MCF 10A (cell line): ENCODE measurements around the gene NOL4. TPM values are rescaled to one million over a fixed set of nuclear protein-coding genes. Genes with fewer than 3 reads are reported as not detected.
"Not testable (repeated sequence)": the region's sequence is repeated elsewhere in the genome, so short reads cannot be mapped to it uniquely, and the experiment has no call there.

Experiments
- BruUV-seq: library from RNA; stranded (reverse); fragments of 400-500 nt; replicated peaks from 2 replicates; lab custom pipeline; 2021; lab: Mats Ljungman, UMichigan
- CTCF ChIA-PET: fragments of 300-600 bp; sonication (Branson Sonifier 250); formaldehyde crosslinking; extraction: SDS; loops from one replicate; lab custom pipeline; 2021; ENCODE audit warnings: antibody characterized with exemption, inconsistent platforms; lab: Yijun Ruan, JAX
- POLR2A ChIA-PET: fragments of 300-600, 350-650 bp; sonication (Branson Sonifier 250); formaldehyde crosslinking; extraction: SDS; loops from one replicate; lab custom pipeline; 2020; ENCODE audit warnings: antibody characterized with exemption, inconsistent platforms; lab: Yijun Ruan, JAX
- DNase-seq: peaks from one replicate; pipeline ENCODE4 v3.0.0-alpha.2; 2018; ENCODE audit not compliant: unreplicated experiment
- H3K27ac Mint-ChIP-seq: one replicate; pipeline ENCODE4 v1.8.0; 2022; ENCODE audit warnings: mild to moderate bottlenecking, low read depth, mixed read lengths; ENCODE audit not compliant: unreplicated experiment
- H3K27me3 Mint-ChIP-seq: one replicate; pipeline ENCODE4 v1.8.0; 2022; ENCODE audit warnings: mixed read lengths; ENCODE audit not compliant: insufficient read depth, unreplicated experiment
- H3K36me3 Mint-ChIP-seq: one replicate; pipeline ENCODE4 v1.8.0; 2022; ENCODE audit warnings: mild to moderate bottlenecking, moderate library complexity, mixed read lengths; ENCODE audit not compliant: insufficient read depth, unreplicated experiment
- H3K4me1 Mint-ChIP-seq: one replicate; pipeline ENCODE4 v1.8.0; 2022; ENCODE audit warnings: mixed read lengths; ENCODE audit not compliant: insufficient read depth, unreplicated experiment
- H3K4me3 Mint-ChIP-seq: one replicate; pipeline ENCODE4 v1.8.0; 2022; ENCODE audit warnings: mild to moderate bottlenecking, moderate library complexity, mixed read lengths; ENCODE audit not compliant: unreplicated experiment
- H3K9me3 Mint-ChIP-seq: one replicate; pipeline ENCODE4 v1.8.0; 2022; ENCODE audit warnings: mixed read lengths; ENCODE audit not compliant: unreplicated experiment
- CTCF ChIP-seq: fragments of 200-600 bp; IDR thresholded peaks from one replicate; pipeline ENCODE4 v1.8.0; 2022; ENCODE audit warnings: antibody characterized with exemption, mild to moderate bottlenecking; ENCODE audit not compliant: unreplicated experiment
- intact Hi-C: fragments of 100-400 bp; cut with micrococcal nuclease; formaldehyde crosslinking; loops from 2 replicates; pipeline ENCODE4 v1.14.1; 2022
- total RNA-seq: library from RNA; stranded (reverse); gene quantifications from 2 replicates; pipeline ENCODE4 v1.2.3, GENCODE V29; 2022

Gene NOL4
- total RNA-seq, 1 experiment from 2014 or later: not detected

- CTCF ChIA-PET: interaction anchor here (0.6 kb wide), 1 partner anchor 228 kb away, joined by 3 read pairs; no protein-coding TSS in a partner anchor
- POLR2A ChIA-PET: no interaction called here
- BruUV-seq: no TSS peak
- no peak for DNase-seq
- Mint-ChIP-seq H3K36me3 (no peaks in the 10 kb centered on the region), H3K27me3 (no peaks in the 10 kb centered on the region), H3K4me1 (no peaks in the 10 kb centered on the region), H3K27ac (no peak overlapping the region), H3K9me3 (peaks cover 32% of the 10 kb centered on the region), H3K4me3 (no peak overlapping the region)
- no peak for TF ChIP-seq CTCF
- intact Hi-C loops: no loop called here
Measured at GRCh38 chr18:34251919-34252318, 27.2 kb upstream of the NOL4 start.

GRCh38 chr18:34248727-34249126, 24.0 kb upstream of the NOL4 start:
- intact Hi-C loops: no loop called here
- ChIA-PET CTCF (interaction anchor here (0.6 kb wide), 1 partner anchor 482 kb away, joined by 3 read pairs; no protein-coding TSS in a partner anchor), POLR2A (no interaction called here)
- no peaks in the 10 kb centered on the region for H3K27me3 Mint-ChIP-seq
- H3K27ac Mint-ChIP-seq: no peak overlapping the region
- DNase-seq: no peak
- no peak overlapping the region for H3K4me3 Mint-ChIP-seq
- BruUV-seq: no TSS peak
- peaks cover 55% of the 10 kb centered on the region for H3K9me3 Mint-ChIP-seq
- TF ChIP-seq CTCF: no peak
- H3K36me3 Mint-ChIP-seq: no peaks in the 10 kb centered on the region
- no peaks in the 10 kb centered on the region for H3K4me1 Mint-ChIP-seq

GRCh38 chr18:34242739-34243138, 18.0 kb upstream of the NOL4 start:
- H3K27ac Mint-ChIP-seq: no peak overlapping the region
- no peak overlapping the region for H3K4me3 Mint-ChIP-seq
- POLR2A ChIA-PET: no interaction called here
- CTCF ChIA-PET: no interaction called here
- TF ChIP-seq CTCF: no peak
- no peaks in the 10 kb centered on the region for H3K4me1 Mint-ChIP-seq
- no TSS peak for BruUV-seq
- intact Hi-C loops: no loop called here
- H3K27me3 Mint-ChIP-seq: no peaks in the 10 kb centered on the region
- peaks cover 52% of the 10 kb centered on the region for H3K9me3 Mint-ChIP-seq
- no peaks in the 10 kb centered on the region for H3K36me3 Mint-ChIP-seq
- DNase-seq: no peak

- H3K36me3 Mint-ChIP-seq, H3K27me3 Mint-ChIP-seq, POLR2A ChIA-PET, H3K4me1 Mint-ChIP-seq, BruUV-seq, DNase-seq, CTCF ChIA-PET, H3K4me3 Mint-ChIP-seq, intact Hi-C loops, H3K27ac Mint-ChIP-seq: not testable (repeated sequence)
- H3K9me3 Mint-ChIP-seq: peaks cover 16% of the 10 kb centered on the region
Measured at GRCh38 chr18:34233781-34234388, 9.2 kb upstream of the NOL4 start.

- H3K27me3 Mint-ChIP-seq: peaks cover 27% of the 10 kb centered on the region
- POLR2A ChIA-PET: no interaction called here
- BruUV-seq: no TSS peak
- H3K4me3 Mint-ChIP-seq: no peak overlapping the region
- CTCF ChIA-PET: interaction anchor here (0.7 kb wide), 1 partner anchor 102 kb away, joined by 3 read pairs; no protein-coding TSS in a partner anchor
- H3K27ac Mint-ChIP-seq: no peak overlapping the region
- intact Hi-C loops: no loop called here
- no peak for DNase-seq
- no peak for TF ChIP-seq CTCF
- H3K9me3 Mint-ChIP-seq: peaks cover 10% of the 10 kb centered on the region
- H3K4me1 Mint-ChIP-seq: no peaks in the 10 kb centered on the region
- no peaks in the 10 kb centered on the region for H3K36me3 Mint-ChIP-seq
Measured at GRCh38 chr18:34225218-34225553, 473 bp upstream of the NOL4 start.
